CD4-positive, CD25-positive, alpha-beta regulatory T cell (primary cell): ENCODE results near the gene TNFAIP8L1. TPM values are rescaled to one million over a fixed set of nuclear protein-coding genes. Genes with fewer than 3 reads are reported as not detected.

Source experiments
- ATAC-seq, 2 donors: fragments of 150-1000 bp; cut with Tn5 transposase; one replicate each; pipeline ENCODE4 v1.10.0; 2021; ENCODE audit warnings: low read depth in 2 of 2, moderate number of reproducible peaks in 2 of 2, moderate library complexity in 1 of 2
- DNase-seq, 3 donors: peaks; one replicate each; pipeline versions ENCODE4 v3.0.0 to v3.0.0-alpha.2; 2012 to 2022; ENCODE audit warnings: mixed read lengths in 1 of 3
- H3K27ac ChIP-seq: one replicate; pipeline ENCODE4 v1.7.0; 2013; ENCODE audit warnings: mild to moderate bottlenecking, low read length; ENCODE audit not compliant: insufficient read depth, poor library complexity, severe bottlenecking
- H3K27me3 ChIP-seq: one replicate; pipeline ENCODE4 v1.7.0; 2013; ENCODE audit warnings: low read length; ENCODE audit not compliant: control insufficient read depth, insufficient read depth
- H3K36me3 ChIP-seq: one replicate; pipeline ENCODE4 v1.7.0; 2013; ENCODE audit warnings: mild to moderate bottlenecking, low read length, moderate library complexity; ENCODE audit not compliant: control insufficient read depth, insufficient read depth
- H3K4me1 ChIP-seq: 2 replicates; pipeline ENCODE4 v1.7.0; 2013; ENCODE audit warnings: mild to moderate bottlenecking, low read length; ENCODE audit not compliant: insufficient read depth, control insufficient read depth, poor library complexity, severe bottlenecking
- H3K4me3 ChIP-seq: one replicate; pipeline ENCODE4 v1.7.0; 2013; ENCODE audit warnings: low read depth, mild to moderate bottlenecking, low read length, moderate library complexity
- H3K9me3 ChIP-seq, 2 experiments: 1 replicate in 1 of 2; 2 replicates in 1 of 2; pipeline ENCODE4 v1.7.0; 2013; ENCODE audit warnings: low read length in 2 of 2, mild to moderate bottlenecking in 1 of 2, moderate library complexity in 1 of 2; ENCODE audit not compliant: control insufficient read depth in 2 of 2
- H3K27ac Mint-ChIP-seq, 3 donors: one replicate each; pipeline ENCODE4 v1.8.0; 2020 to 2022; ENCODE audit warnings: mild to moderate bottlenecking in 3 of 3, mixed read lengths in 3 of 3, moderate library complexity in 2 of 3
- H3K27me3 Mint-ChIP-seq: one replicate; pipeline ENCODE4 v1.8.0; 2022; ENCODE audit warnings: mild to moderate bottlenecking, mixed read lengths
- H3K36me3 Mint-ChIP-seq: one replicate; pipeline ENCODE4 v1.8.0; 2020; ENCODE audit warnings: mixed read lengths
- H3K4me1 Mint-ChIP-seq, 4 donors: one replicate each; pipeline ENCODE4 v1.8.0; 2020 to 2022; ENCODE audit warnings: mixed read lengths in 4 of 4, mild to moderate bottlenecking in 1 of 4
- H3K4me3 Mint-ChIP-seq, 4 donors: one replicate each; pipeline ENCODE4 v1.8.0; 2020 to 2022; ENCODE audit warnings: mild to moderate bottlenecking in 4 of 4, mixed read lengths in 4 of 4, moderate library complexity in 3 of 4
- H3K9me3 Mint-ChIP-seq, 7 donors: one replicate each; pipeline ENCODE4 v1.8.0; 2020 to 2022; ENCODE audit warnings: mixed read lengths in 7 of 7, mild to moderate bottlenecking in 3 of 7, moderate library complexity in 2 of 7
- polyA plus RNA-seq, 4 donors: library from polyadenylated mRNA; unstranded; fragments of 300-500 nt; fragmentation: Illumina TruSeq; gene quantifications; one replicate each; pipeline ENCODE4 v1.2.3, GENCODE V29; 2021
- total RNA-seq: library from RNA; stranded (reverse); gene quantifications from one replicate; pipeline ENCODE4 v1.2.3, GENCODE V29; 2022

Gene TNFAIP8L1
- total and polyA plus RNA-seq, 5 donors from 2014 or later, result 6.5 to 15.9 (median 7.6) TPM

GRCh38 chr19:4642625-4643024 is 3.3 kb downstream of the TNFAIP8L1 start:
- no peaks in the 10 kb centered on the region for H3K36me3 ChIP-seq
- Mint-ChIP-seq H3K27me3 (no peaks in the 10 kb centered on the region), H3K4me3 (peak overlapping the region in 1 of 4 donors; percentile 51), H3K9me3 (peaks cover 0 to 2% (median 0%) of the 10 kb centered on the region in 7 donors), H3K36me3 (no peaks in the 10 kb centered on the region), H3K4me1 (peaks cover 3 to 37% (median 19%) of the 10 kb centered on the region in 4 donors), H3K27ac (peak overlapping the region in 2 of 3 donors; percentile 42 to 89)
- DNase-seq, result no peak
- H3K4me1 ChIP-seq, result peaks cover 31% of the 10 kb centered on the region
- ATAC-seq, result no peak
- no peaks in the 10 kb centered on the region for H3K9me3 ChIP-seq
- H3K27me3 ChIP-seq, result no peaks in the 10 kb centered on the region
- H3K27ac ChIP-seq, result no peak overlapping the region
- no peak overlapping the region for H3K4me3 ChIP-seq

GRCh38 chr19:4645718-4646117 is 6.4 kb downstream of the TNFAIP8L1 start:
- H3K4me3 Mint-ChIP-seq, result no peak overlapping the region
- Histone ChIP-seq H3K4me3 (no peak overlapping the region), H3K9me3 (no peaks in the 10 kb centered on the region), H3K4me1 (peaks cover 11% of the 10 kb centered on the region), H3K27me3 (no peaks in the 10 kb centered on the region), H3K27ac (no peak overlapping the region), H3K36me3 (no peaks in the 10 kb centered on the region)
- no peaks in the 10 kb centered on the region for H3K27me3 Mint-ChIP-seq
- H3K27ac Mint-ChIP-seq, result peak overlapping the region in 1 of 3 donors; percentile 43
- ATAC-seq (no peak), DNase-seq (no peak)
- H3K9me3 Mint-ChIP-seq, result peaks cover 0 to 2% (median 0%) of the 10 kb centered on the region in 7 donors
- H3K4me1 Mint-ChIP-seq, result peaks cover 3 to 25% (median 9%) of the 10 kb centered on the region in 4 donors
- no peaks in the 10 kb centered on the region for H3K36me3 Mint-ChIP-seq

- peaks cover 3 to 9% (median 7%) of the 10 kb centered on the region in 4 donors for H3K4me1 Mint-ChIP-seq
- no peak overlapping the region for H3K27ac Mint-ChIP-seq
- H3K36me3 Mint-ChIP-seq, result no peaks in the 10 kb centered on the region
- Histone ChIP-seq H3K4me1 (no peaks in the 10 kb centered on the region), H3K27me3 (no peaks in the 10 kb centered on the region), H3K4me3 (no peak overlapping the region), H3K9me3 (no peaks in the 10 kb centered on the region), H3K27ac (no peak overlapping the region), H3K36me3 (peaks cover 2% of the 10 kb centered on the region)
- DNase-seq, result no peak
- no peak overlapping the region for H3K4me3 Mint-ChIP-seq
- no peaks in the 10 kb centered on the region for H3K9me3 Mint-ChIP-seq
- ATAC-seq, result no peak
- H3K27me3 Mint-ChIP-seq, result no peaks in the 10 kb centered on the region
Observed at GRCh38 chr19:4647676-4648644, 8.6 kb downstream of the TNFAIP8L1 start.

GRCh38 chr19:4649392-4650047 is 10.2 kb downstream of the TNFAIP8L1 start:
- no peak for DNase-seq
- peaks cover 1% of the 10 kb centered on the region for H3K36me3 Mint-ChIP-seq
- no peaks in the 10 kb centered on the region for H3K27me3 Mint-ChIP-seq
- H3K27ac Mint-ChIP-seq, result no peak overlapping the region
- ATAC-seq, result no peak
- Histone ChIP-seq H3K4me3 (no peak overlapping the region), H3K4me1 (no peaks in the 10 kb centered on the region), H3K9me3 (no peaks in the 10 kb centered on the region), H3K27me3 (no peaks in the 10 kb centered on the region), H3K36me3 (peaks cover 2% of the 10 kb centered on the region), H3K27ac (no peak overlapping the region)
- no peak overlapping the region for H3K4me3 Mint-ChIP-seq
- H3K4me1 Mint-ChIP-seq, result peaks cover 4 to 9% (median 6%) of the 10 kb centered on the region in 4 donors
- no peaks in the 10 kb centered on the region for H3K9me3 Mint-ChIP-seq

GRCh38 chr19:4650159-4650558 is 10.8 kb downstream of the TNFAIP8L1 start:
- no peak for DNase-seq
- peaks cover 8% of the 10 kb centered on the region for H3K36me3 Mint-ChIP-seq

GRCh38 chr19:4652075-4652474 is 12.8 kb downstream of the TNFAIP8L1 start:
- DNase-seq (no peak), ATAC-seq (no peak)
- H3K27me3 ChIP-seq, result no peaks in the 10 kb centered on the region
- Mint-ChIP-seq H3K4me1 (peaks cover 0 to 9% (median 2%) of the 10 kb centered on the region in 4 donors), H3K27ac (no peak overlapping the region), H3K36me3 (peaks cover 13% of the 10 kb centered on the region), H3K27me3 (no peaks in the 10 kb centered on the region), H3K4me3 (no peak overlapping the region), H3K9me3 (no peaks in the 10 kb centered on the region)
- no peak overlapping the region for H3K4me3 ChIP-seq
- H3K9me3 ChIP-seq, result no peaks in the 10 kb centered on the region
- peaks cover 9% of the 10 kb centered on the region for H3K36me3 ChIP-seq
- no peaks in the 10 kb centered on the region for H3K4me1 ChIP-seq
- H3K27ac ChIP-seq, result no peak overlapping the region

More at GRCh38 chr19:4650159-4650558, 10.8 kb downstream of the TNFAIP8L1 start:
- H3K4me3 ChIP-seq, result no peak overlapping the region
- no peak for ATAC-seq
- H3K4me1 ChIP-seq, result no peaks in the 10 kb centered on the region
- H3K27me3 Mint-ChIP-seq, result no peaks in the 10 kb centered on the region
- no peak overlapping the region for H3K4me3 Mint-ChIP-seq
- no peaks in the 10 kb centered on the region for H3K9me3 ChIP-seq
- no peak overlapping the region for H3K27ac ChIP-seq
- H3K27ac Mint-ChIP-seq, result no peak overlapping the region
- H3K36me3 ChIP-seq, result peaks cover 7% of the 10 kb centered on the region
- H3K27me3 ChIP-seq, result no peaks in the 10 kb centered on the region
- peaks cover 4 to 9% (median 8%) of the 10 kb centered on the region in 4 donors for H3K4me1 Mint-ChIP-seq
- H3K9me3 Mint-ChIP-seq, result no peaks in the 10 kb centered on the region

GRCh38 chr19:4653793-4654436 is 14.6 kb downstream of the TNFAIP8L1 start:
- peaks cover 14% of the 10 kb centered on the region for H3K36me3 ChIP-seq
- no peaks in the 10 kb centered on the region for H3K4me1 ChIP-seq
- no peak overlapping the region for H3K27ac ChIP-seq
- peaks cover 0 to 4% (median 2%) of the 10 kb centered on the region in 4 donors for H3K4me1 Mint-ChIP-seq
- ATAC-seq (no peak), DNase-seq (no peak)
- no peaks in the 10 kb centered on the region for H3K27me3 Mint-ChIP-seq
- H3K9me3 Mint-ChIP-seq, result no peaks in the 10 kb centered on the region
- peaks cover 13% of the 10 kb centered on the region for H3K36me3 Mint-ChIP-seq
- H3K4me3 Mint-ChIP-seq, result no peak overlapping the region
- H3K9me3 ChIP-seq, result no peaks in the 10 kb centered on the region
- H3K27me3 ChIP-seq, result no peaks in the 10 kb centered on the region
- no peak overlapping the region for H3K4me3 ChIP-seq
- H3K27ac Mint-ChIP-seq, result no peak overlapping the region
